AG09319 (cell line): ENCODE results near the gene GDPD5.

Experiments
- DNase-seq: peaks from one replicate; pipeline ENCODE4 v3.0.0-alpha.2; 2010; ENCODE audit warnings: low read depth; ENCODE audit errors: extremely low read depth
- CTCF ChIP-seq: IDR thresholded peaks from 2 replicates; pipeline ENCODE4 v1.5.1; 2011; ENCODE audit warnings: low read depth, mild to moderate bottlenecking, inconsistent platforms, low read length, moderate library complexity

Gene GDPD5

GRCh38 chr11:75525433-75526191 is at the start of gene GDPD5:
Gene GDPD5, minus strand, starts transcription at chr11:75525941. Its CDS starts 48,206 bp downstream, at chr11:75477735.
- DNase-seq: peak; percentile 35
- TF ChIP-seq CTCF: peak; percentile 29

GRCh38 chr11:75574698-75575602 is 49.2 kb upstream of the GDPD5 start:
- DNase-seq: no peak
- TF ChIP-seq CTCF: peak; percentile 44

GRCh38 chr11:75572744-75573143 is 47.0 kb upstream of the GDPD5 start:
- TF ChIP-seq CTCF: no peak
- DNase-seq: no peak

- DNase-seq: no peak
- TF ChIP-seq CTCF: no peak
Measured at GRCh38 chr11:75571625-75572024, 45.9 kb upstream of the GDPD5 start.

GRCh38 chr11:75570559-75571139 is 44.9 kb upstream of the GDPD5 start:
- no peak for DNase-seq
- no peak for TF ChIP-seq CTCF

- DNase-seq: no peak
- no peak for TF ChIP-seq CTCF
Measured at GRCh38 chr11:75568616-75569219, 43.0 kb upstream of the GDPD5 start.
